ENCODE data around the gene ZKSCAN4. TPM values are rescaled to one million over a fixed set of nuclear protein-coding genes. Genes with fewer than 3 reads are reported as not detected.

The ZKSCAN4 gene
- polyA plus RNA-seq, 1 of the 3 experiments (the other 2 are of a cell fraction): 2.9 TPM

DNA sequence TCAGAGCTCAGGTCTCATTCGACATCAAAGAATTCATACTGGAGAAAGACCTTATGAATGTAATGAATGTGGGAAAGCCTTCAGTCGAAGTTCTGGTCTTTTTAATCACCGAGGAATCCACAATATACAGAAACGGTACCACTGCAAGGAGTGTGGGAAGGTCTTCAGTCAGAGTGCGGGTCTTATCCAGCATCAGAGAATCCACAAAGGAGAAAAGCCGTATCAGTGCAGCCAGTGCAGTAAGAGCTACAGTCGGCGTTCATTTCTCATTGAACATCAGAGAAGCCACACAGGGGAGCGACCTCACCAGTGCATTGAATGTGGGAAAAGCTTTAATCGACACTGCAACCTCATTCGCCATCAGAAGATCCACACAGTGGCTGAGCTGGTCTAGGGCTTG lies 19.3 kb downstream of the ZKSCAN4 start:
- H3F3A ChIP-seq (replicated peaks; ENCODE audit: insufficient read depth): no peaks in the 10 kb centered on the region
- no peak overlapping the region for H2AFZ ChIP-seq (ENCODE audit: low read depth)
- ChIA-PET CTCF (no interaction called here), POLR2A (no interaction called here)
- H4K20me1 ChIP-seq (ENCODE audit: insufficient read depth): no peaks in the 10 kb centered on the region
- no peak for DNase-seq
- no peaks in the 10 kb centered on the region for H3K9me3 ChIP-seq
- peaks cover 14% of the 10 kb centered on the region; the same call in 1 of the 2 replicates for H3K79me2 ChIP-seq (ENCODE audit: insufficient read depth)
- no peaks in the 10 kb centered on the region for H3K9me2 ChIP-seq
- H3K27ac ChIP-seq (ENCODE audit: low read depth in 2 of 2, low read length in 1 of 2): no peak overlapping the region
- H3K9ac ChIP-seq: no peak overlapping the region
- no peak overlapping the region for H3K4me2 ChIP-seq
- TF ChIP-seq FOXJ3 (CRISPR knock-in tag; IDR thresholded peaks at IDR 0.05) (no peak), FOSL2 (IDR thresholded peaks at IDR 0.05; ENCODE audit: borderline replicate concordance, low read depth) (no peak), JUND (IDR thresholded peaks at IDR 0.05) (no peak), NFIC (IDR thresholded peaks at IDR 0.05; ENCODE audit: borderline replicate concordance) (no peak), RAD21 (IDR thresholded peaks at IDR 0.05; ENCODE audit: low read length) (no peak), EP300 (IDR thresholded peaks at IDR 0.05; ENCODE audit: borderline replicate concordance in 1 of 2, low read depth in 1 of 2, low read length in 1 of 2) (no peak), NRF1 (IDR thresholded peaks at IDR 0.05; ENCODE audit: low read depth, low read length) (no peak), RXRA (IDR thresholded peaks at IDR 0.05; ENCODE audit: borderline replicate concordance, low read depth) (no peak), ELF1 (IDR thresholded peaks at IDR 0.05) (no peak)
- TF ChIP-seq, protein P1, sequence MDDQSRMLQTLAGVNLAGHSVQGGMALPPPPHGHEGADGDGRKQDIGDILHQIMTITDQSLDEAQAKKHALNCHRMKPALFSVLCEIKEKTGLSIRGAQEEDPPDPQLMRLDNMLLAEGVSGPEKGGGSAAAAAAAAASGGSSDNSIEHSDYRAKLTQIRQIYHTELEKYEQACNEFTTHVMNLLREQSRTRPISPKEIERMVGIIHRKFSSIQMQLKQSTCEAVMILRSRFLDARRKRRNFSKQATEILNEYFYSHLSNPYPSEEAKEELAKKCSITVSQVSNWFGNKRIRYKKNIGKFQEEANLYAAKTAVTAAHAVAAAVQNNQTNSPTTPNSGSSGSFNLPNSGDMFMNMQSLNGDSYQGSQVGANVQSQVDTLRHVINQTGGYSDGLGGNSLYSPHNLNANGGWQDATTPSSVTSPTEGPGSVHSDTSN (IDR thresholded peaks at IDR 0.05): no peak
- TF ChIP-seq, protein P2, sequence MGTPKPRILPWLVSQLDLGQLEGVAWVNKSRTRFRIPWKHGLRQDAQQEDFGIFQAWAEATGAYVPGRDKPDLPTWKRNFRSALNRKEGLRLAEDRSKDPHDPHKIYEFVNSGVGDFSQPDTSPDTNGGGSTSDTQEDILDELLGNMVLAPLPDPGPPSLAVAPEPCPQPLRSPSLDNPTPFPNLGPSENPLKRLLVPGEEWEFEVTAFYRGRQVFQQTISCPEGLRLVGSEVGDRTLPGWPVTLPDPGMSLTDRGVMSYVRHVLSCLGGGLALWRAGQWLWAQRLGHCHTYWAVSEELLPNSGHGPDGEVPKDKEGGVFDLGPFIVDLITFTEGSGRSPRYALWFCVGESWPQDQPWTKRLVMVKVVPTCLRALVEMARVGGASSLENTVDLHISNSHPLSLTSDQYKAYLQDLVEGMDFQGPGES (IDR thresholded peaks at IDR 0.05; ENCODE audit: low read depth, low read length): no peak
- TF ChIP-seq, protein P3, sequence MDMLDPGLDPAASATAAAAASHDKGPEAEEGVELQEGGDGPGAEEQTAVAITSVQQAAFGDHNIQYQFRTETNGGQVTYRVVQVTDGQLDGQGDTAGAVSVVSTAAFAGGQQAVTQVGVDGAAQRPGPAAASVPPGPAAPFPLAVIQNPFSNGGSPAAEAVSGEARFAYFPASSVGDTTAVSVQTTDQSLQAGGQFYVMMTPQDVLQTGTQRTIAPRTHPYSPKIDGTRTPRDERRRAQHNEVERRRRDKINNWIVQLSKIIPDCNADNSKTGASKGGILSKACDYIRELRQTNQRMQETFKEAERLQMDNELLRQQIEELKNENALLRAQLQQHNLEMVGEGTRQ (IDR thresholded peaks at IDR 0.05; ENCODE audit: borderline replicate concordance, low read depth, low read length): no peak
- H3K27me3 ChIP-seq (ENCODE audit: insufficient read depth): no peaks in the 10 kb centered on the region
- H3K4me1 ChIP-seq (ENCODE audit: control insufficient read depth in 1 of 2, insufficient read depth in 2 of 2, low read depth in 1 of 2, low read length in 1 of 2): no peaks in the 10 kb centered on the region; a peak in 1 of 4 replicates
- H3K36me3 ChIP-seq (replicated peaks in 1 of 2; ENCODE audit: control insufficient read depth in 1 of 2, insufficient read depth in 2 of 2, low read length in 1 of 2): peaks cover 63 to 69% of the 10 kb centered on the region in 2 experiments
- no peak overlapping the region for H3K4me3 ChIP-seq (ENCODE audit: low read depth in 2 of 2, low read length in 1 of 2)
- WGBS (ENCODE audit: low lambda C conversion rate): 95% methylated on average over 10 of the region's 11 CpGs

DNA sequence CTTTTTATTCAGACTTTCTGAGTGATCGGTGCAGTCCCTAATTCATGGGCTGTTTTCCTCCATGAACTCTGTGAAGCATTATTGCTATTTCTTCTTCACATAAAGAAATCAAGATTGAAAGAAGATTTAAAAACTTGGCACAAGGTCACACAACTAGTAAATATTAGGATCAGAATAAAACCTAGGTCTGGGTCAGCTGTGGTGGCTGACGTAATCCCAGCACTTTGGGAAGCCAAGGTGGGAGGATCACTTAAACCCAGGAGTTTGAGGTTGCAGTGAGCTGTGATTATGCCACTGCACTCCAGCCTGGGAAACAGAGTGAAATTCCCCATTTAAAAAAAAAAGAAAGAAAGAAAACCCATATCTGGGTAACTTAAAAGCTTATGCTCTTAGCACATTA lies 25.6 kb downstream of the ZKSCAN4 start:
- DNase-seq: no peak
- H3K27me3 ChIP-seq (ENCODE audit: insufficient read depth): no peaks in the 10 kb centered on the region
- no peak overlapping the region for H2AFZ ChIP-seq (ENCODE audit: low read depth)
- H3K79me2 ChIP-seq (ENCODE audit: insufficient read depth): peaks cover 46% of the 10 kb centered on the region
- H4K20me1 ChIP-seq (ENCODE audit: insufficient read depth): no peaks in the 10 kb centered on the region
- POLR2A ChIA-PET: no interaction called here
- H3K4me1 ChIP-seq (ENCODE audit: control insufficient read depth in 1 of 2, insufficient read depth in 2 of 2, low read depth in 1 of 2, low read length in 1 of 2): peaks cover 0 to 7% of the 10 kb centered on the region in 2 experiments; a peak in 3 of 4 replicates
- no peaks in the 10 kb centered on the region for H3K9me3 ChIP-seq
- peaks cover 39 to 42% of the 10 kb centered on the region in 2 experiments for H3K36me3 ChIP-seq (replicated peaks in 1 of 2; ENCODE audit: control insufficient read depth in 1 of 2, insufficient read depth in 2 of 2, low read length in 1 of 2)
- H3K27ac ChIP-seq (ENCODE audit: low read depth in 2 of 2, low read length in 1 of 2): no peak overlapping the region
- peak overlapping the region in 1 of 2 experiments; percentile 78; a peak in 1 of 4 replicates for H3K4me3 ChIP-seq (ENCODE audit: low read depth in 2 of 2, low read length in 1 of 2)
- no peak overlapping the region for H3K9ac ChIP-seq
- TF ChIP-seq RCOR1 (IDR thresholded peaks at IDR 0.05; ENCODE audit: low read length): no peak
- TF ChIP-seq MXI1 (IDR thresholded peaks at IDR 0.05; ENCODE audit: low read depth, low read length): no peak
- TF ChIP-seq, protein P4, sequence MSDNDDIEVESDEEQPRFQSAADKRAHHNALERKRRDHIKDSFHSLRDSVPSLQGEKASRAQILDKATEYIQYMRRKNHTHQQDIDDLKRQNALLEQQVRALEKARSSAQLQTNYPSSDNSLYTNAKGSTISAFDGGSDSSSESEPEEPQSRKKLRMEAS (IDR thresholded peaks at IDR 0.05; ENCODE audit: low read depth): no peak
- TF ChIP-seq, protein P1 (IDR thresholded peaks at IDR 0.05): no peak
- no peak for TF ChIP-seq ELF1 (IDR thresholded peaks at IDR 0.05)
- TF ChIP-seq FOXJ3 (CRISPR knock-in tag; IDR thresholded peaks at IDR 0.05): no peak
- no peak for TF ChIP-seq SIN3A (IDR thresholded peaks at IDR 0.05; ENCODE audit: borderline replicate concordance, low read depth, low read length)
- no peaks in the 10 kb centered on the region for H3K9me2 ChIP-seq
- 96% methylated on average over 2 of the region's 2 CpGs for WGBS (ENCODE audit: low lambda C conversion rate)
- peak overlapping the region; percentile 84 for H3K4me2 ChIP-seq
- no peaks in the 10 kb centered on the region for H3F3A ChIP-seq (replicated peaks; ENCODE audit: insufficient read depth)
- CTCF ChIA-PET: interaction anchor here (1.2 to 3.3 kb wide), 3 partner anchors 51 to 130 kb away, joined by 3 to 10 read pairs (median 3); no protein-coding TSS in a partner anchor

Measured in SK-N-SH (cell line).